Measurements from ENCODE around the gene APMAP. TPM values are rescaled to one million over a fixed set of nuclear protein-coding genes. Genes with fewer than 3 reads are reported as not detected.

APMAP gene
- total and polyA plus RNA-seq, 4 donors = 132 to 378 (median 234) TPM

DNA sequence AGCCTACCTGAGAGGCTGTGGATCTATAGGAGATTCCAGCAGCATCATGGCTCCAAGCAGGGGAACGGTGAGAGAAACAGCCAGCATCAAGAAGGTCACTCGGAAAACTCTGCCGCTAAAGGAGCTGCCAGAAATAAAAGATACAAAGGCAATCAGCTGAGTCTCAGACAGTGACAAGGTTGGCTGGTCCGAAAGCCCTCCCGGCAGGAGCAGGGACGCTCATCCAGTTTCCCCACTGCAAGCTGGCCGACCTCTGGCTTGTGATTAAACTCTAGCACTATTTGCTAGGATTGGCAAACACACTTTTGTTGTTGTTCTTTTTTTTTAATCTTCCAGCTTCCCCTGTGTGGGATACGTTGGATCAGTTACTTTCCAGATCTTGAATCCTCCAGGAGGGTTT is 8.7 kb downstream of the APMAP start (continued):
- TF ChIP-seq, protein P1, sequence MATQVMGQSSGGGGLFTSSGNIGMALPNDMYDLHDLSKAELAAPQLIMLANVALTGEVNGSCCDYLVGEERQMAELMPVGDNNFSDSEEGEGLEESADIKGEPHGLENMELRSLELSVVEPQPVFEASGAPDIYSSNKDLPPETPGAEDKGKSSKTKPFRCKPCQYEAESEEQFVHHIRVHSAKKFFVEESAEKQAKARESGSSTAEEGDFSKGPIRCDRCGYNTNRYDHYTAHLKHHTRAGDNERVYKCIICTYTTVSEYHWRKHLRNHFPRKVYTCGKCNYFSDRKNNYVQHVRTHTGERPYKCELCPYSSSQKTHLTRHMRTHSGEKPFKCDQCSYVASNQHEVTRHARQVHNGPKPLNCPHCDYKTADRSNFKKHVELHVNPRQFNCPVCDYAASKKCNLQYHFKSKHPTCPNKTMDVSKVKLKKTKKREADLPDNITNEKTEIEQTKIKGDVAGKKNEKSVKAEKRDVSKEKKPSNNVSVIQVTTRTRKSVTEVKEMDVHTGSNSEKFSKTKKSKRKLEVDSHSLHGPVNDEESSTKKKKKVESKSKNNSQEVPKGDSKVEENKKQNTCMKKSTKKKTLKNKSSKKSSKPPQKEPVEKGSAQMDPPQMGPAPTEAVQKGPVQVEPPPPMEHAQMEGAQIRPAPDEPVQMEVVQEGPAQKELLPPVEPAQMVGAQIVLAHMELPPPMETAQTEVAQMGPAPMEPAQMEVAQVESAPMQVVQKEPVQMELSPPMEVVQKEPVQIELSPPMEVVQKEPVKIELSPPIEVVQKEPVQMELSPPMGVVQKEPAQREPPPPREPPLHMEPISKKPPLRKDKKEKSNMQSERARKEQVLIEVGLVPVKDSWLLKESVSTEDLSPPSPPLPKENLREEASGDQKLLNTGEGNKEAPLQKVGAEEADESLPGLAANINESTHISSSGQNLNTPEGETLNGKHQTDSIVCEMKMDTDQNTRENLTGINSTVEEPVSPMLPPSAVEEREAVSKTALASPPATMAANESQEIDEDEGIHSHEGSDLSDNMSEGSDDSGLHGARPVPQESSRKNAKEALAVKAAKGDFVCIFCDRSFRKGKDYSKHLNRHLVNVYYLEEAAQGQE (IDR thresholded peaks at IDR 0.05) = peak; percentile 11
- TF ChIP-seq YY1 (IDR thresholded peaks at IDR 0.05) = peak; percentile 19
- TF ChIP-seq HNF4A (conservative IDR thresholded peaks at IDR 0.05) = peak; percentile 66 to 72
- no peak for TF ChIP-seq JUND (IDR thresholded peaks at IDR 0.05)

DNA sequence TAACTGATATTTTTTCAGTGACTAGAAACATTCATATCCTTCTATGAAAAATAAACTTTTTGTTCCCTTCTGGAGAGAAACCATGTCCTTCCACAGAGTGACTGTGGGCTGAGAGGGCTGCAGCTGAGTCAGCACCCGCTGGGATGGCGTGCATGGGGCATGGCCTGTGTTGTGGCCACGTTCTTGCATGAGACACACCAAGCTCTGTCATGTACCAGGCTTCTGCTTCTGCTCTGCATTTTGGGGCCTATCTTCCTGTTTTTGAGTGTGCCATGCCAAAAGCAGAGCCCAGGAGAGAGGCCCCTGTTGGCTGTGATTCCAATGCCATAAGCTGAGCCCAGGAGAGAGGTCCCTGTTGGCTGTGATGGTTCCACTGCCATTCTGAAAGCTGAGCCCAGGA is 10.8 kb downstream of the APMAP start:
- Histone ChIP-seq H3K36me3 (ENCODE audit: control insufficient read depth in 4 of 4, insufficient read depth in 3 of 4, low read depth in 1 of 4, low read length in 3 of 4) (peaks cover 8 to 40% (median 21%) of the 10 kb centered on the region in 4 donors), H3K27me3 (ENCODE audit: control insufficient read depth in 4 of 4, insufficient read depth in 4 of 4, low read length in 3 of 4) (no peaks in the 10 kb centered on the region), H3K27ac (ENCODE audit: low read depth in 1 of 2, low read length in 2 of 2) (peak overlapping the region in 1 of 2 donors; percentile 44), H3K4me1 (ENCODE audit: control insufficient read depth in 4 of 4, insufficient read depth in 4 of 4, low read length in 3 of 4) (peaks cover 20 to 86% (median 71%) of the 10 kb centered on the region in 4 donors), H3K4me3 (ENCODE audit: low read depth in 1 of 3, low read length in 3 of 3) (no peak overlapping the region), H3K9me3 (ENCODE audit: control insufficient read depth in 4 of 4, low read length in 3 of 4) (no peaks in the 10 kb centered on the region), H3K9ac (ENCODE audit: low read depth in 1 of 2, low read length in 2 of 2) (no peak overlapping the region)
- no peak for DNase-seq (ENCODE audit: low spot score)
- TF ChIP-seq RXRA (IDR thresholded peaks at IDR 0.05) = no peak
- TF ChIP-seq RAD21 (IDR thresholded peaks at IDR 0.05) = no peak
- TF ChIP-seq, protein P2, sequence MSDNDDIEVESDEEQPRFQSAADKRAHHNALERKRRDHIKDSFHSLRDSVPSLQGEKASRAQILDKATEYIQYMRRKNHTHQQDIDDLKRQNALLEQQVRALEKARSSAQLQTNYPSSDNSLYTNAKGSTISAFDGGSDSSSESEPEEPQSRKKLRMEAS (IDR thresholded peaks at IDR 0.05) = no peak
- no peak for TF ChIP-seq NR2F2 (IDR thresholded peaks at IDR 0.05)
- TF ChIP-seq, protein P3, sequence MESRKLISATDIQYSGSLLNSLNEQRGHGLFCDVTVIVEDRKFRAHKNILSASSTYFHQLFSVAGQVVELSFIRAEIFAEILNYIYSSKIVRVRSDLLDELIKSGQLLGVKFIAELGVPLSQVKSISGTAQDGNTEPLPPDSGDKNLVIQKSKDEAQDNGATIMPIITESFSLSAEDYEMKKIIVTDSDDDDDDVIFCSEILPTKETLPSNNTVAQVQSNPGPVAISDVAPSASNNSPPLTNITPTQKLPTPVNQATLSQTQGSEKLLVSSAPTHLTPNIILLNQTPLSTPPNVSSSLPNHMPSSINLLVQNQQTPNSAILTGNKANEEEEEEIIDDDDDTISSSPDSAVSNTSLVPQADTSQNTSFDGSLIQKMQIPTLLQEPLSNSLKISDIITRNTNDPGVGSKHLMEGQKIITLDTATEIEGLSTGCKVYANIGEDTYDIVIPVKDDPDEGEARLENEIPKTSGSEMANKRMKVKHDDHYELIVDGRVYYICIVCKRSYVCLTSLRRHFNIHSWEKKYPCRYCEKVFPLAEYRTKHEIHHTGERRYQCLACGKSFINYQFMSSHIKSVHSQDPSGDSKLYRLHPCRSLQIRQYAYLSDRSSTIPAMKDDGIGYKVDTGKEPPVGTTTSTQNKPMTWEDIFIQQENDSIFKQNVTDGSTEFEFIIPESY (IDR thresholded peaks at IDR 0.05) = no peak
- TF ChIP-seq, protein P4, sequence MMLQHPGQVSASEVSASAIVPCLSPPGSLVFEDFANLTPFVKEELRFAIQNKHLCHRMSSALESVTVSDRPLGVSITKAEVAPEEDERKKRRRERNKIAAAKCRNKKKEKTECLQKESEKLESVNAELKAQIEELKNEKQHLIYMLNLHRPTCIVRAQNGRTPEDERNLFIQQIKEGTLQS (IDR thresholded peaks at IDR 0.05) = no peak
- TF ChIP-seq FOXA1 (IDR thresholded peaks at IDR 0.05) = no peak
- TF ChIP-seq TAF1 (conservative IDR thresholded peaks at IDR 0.05) = no peak
- TF ChIP-seq HNF4A (conservative IDR thresholded peaks at IDR 0.05) = no peak
- no peak for TF ChIP-seq SP1 (IDR thresholded peaks at IDR 0.05)
- TF ChIP-seq FOXA2 (IDR thresholded peaks at IDR 0.05) = no peak
- TF ChIP-seq YY1 (IDR thresholded peaks at IDR 0.05) = no peak
- TF ChIP-seq GABPA (IDR thresholded peaks at IDR 0.05 in 1 of 2, conservative IDR thresholded peaks at IDR 0.05 in 1 of 2) = no peak
- 86% methylated on average over 3 of the region's 3 CpGs for WGBS

DNA sequence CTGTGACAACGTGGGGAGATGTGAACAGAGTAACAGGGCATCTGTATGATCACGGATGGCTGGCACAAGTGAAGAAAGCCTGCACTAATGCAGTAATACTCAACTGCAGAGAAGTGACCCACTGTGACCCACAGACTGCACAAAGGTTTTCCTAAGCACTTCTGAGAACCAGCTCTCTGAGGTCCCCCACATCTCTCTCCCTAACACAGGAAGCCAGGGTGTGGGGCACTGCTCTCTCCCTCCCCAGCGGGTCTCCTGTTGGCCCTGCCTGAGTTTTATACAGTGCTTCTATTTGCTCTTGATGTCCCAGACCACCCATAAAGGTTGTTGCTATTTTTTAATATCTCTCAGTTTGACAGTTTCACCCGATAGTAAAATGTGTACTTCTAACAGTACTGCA is 11.3 kb downstream of the APMAP start:
- Histone ChIP-seq H3K27me3 (ENCODE audit: control insufficient read depth in 4 of 4, insufficient read depth in 4 of 4, low read length in 3 of 4) (no peaks in the 10 kb centered on the region), H3K27ac (ENCODE audit: low read depth in 1 of 2, low read length in 2 of 2) (peak overlapping the region in 1 of 2 donors; percentile 44), H3K4me3 (ENCODE audit: low read depth in 1 of 3, low read length in 3 of 3) (no peak overlapping the region), H3K36me3 (ENCODE audit: control insufficient read depth in 4 of 4, insufficient read depth in 3 of 4, low read depth in 1 of 4, low read length in 3 of 4) (peaks cover 8 to 44% (median 26%) of the 10 kb centered on the region in 4 donors), H3K9ac (ENCODE audit: low read depth in 1 of 2, low read length in 2 of 2) (no peak overlapping the region), H3K4me1 (ENCODE audit: control insufficient read depth in 4 of 4, insufficient read depth in 4 of 4, low read length in 3 of 4) (peaks cover 15 to 81% (median 66%) of the 10 kb centered on the region in 4 donors), H3K9me3 (ENCODE audit: control insufficient read depth in 4 of 4, low read length in 3 of 4) (no peaks in the 10 kb centered on the region)
- no peak for DNase-seq (ENCODE audit: low spot score)
- 89% methylated on average over 4 of the region's 4 CpGs for WGBS
- TF ChIP-seq, protein P4 (IDR thresholded peaks at IDR 0.05) = no peak
- no peak for TF ChIP-seq EGR1 (IDR thresholded peaks at IDR 0.05; ENCODE audit: low read depth in 2 of 2)
- no peak for TF ChIP-seq HNF4A (conservative IDR thresholded peaks at IDR 0.05)
- TF ChIP-seq RXRA (IDR thresholded peaks at IDR 0.05) = no peak
- TF ChIP-seq TAF1 (conservative IDR thresholded peaks at IDR 0.05) = no peak
- TF ChIP-seq, protein P5, sequence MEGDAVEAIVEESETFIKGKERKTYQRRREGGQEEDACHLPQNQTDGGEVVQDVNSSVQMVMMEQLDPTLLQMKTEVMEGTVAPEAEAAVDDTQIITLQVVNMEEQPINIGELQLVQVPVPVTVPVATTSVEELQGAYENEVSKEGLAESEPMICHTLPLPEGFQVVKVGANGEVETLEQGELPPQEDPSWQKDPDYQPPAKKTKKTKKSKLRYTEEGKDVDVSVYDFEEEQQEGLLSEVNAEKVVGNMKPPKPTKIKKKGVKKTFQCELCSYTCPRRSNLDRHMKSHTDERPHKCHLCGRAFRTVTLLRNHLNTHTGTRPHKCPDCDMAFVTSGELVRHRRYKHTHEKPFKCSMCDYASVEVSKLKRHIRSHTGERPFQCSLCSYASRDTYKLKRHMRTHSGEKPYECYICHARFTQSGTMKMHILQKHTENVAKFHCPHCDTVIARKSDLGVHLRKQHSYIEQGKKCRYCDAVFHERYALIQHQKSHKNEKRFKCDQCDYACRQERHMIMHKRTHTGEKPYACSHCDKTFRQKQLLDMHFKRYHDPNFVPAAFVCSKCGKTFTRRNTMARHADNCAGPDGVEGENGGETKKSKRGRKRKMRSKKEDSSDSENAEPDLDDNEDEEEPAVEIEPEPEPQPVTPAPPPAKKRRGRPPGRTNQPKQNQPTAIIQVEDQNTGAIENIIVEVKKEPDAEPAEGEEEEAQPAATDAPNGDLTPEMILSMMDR (IDR thresholded peaks at IDR 0.05; ENCODE audit: low read depth, low read length, missing input control) = no peak
- no peak for TF ChIP-seq JUND (IDR thresholded peaks at IDR 0.05)
- no peak for TF ChIP-seq FOXA2 (IDR thresholded peaks at IDR 0.05)

All from liver (tissue), 9 donors.